ENCODE data around the gene UBC. TPM values are rescaled to one million over a fixed set of nuclear protein-coding genes. Genes with fewer than 3 reads are reported as not detected.

Gene UBC
- total and polyA plus RNA-seq, 11 donors = 811 to 2,185 (median 1,239) TPM

DNA sequence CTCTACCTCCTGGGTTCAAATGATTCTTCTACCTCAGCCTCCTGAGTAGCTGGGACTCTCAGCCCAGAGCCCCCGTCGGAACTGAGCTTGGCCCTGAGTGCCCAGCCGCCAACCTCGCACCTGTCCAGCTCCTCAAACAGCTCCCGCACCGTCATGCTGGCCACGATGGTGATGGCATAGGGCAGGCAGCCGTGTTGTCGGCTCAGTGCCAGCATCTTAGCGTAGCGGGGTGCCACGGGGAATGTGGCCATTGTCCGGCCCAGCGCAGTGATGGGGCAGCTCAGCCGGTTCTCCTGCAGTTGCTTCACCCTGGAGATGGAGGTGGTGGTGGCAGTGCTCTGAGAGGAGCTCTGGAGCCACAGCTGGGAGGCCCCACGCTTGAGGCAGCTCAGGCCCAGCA lies 42.1 kb upstream of the UBC start:
- DNase-seq (no peak), ATAC-seq (no peak)
- Histone ChIP-seq H3K4me3 (no peak overlapping the region), H3K4me1 (no peaks in the 10 kb centered on the region), H3K9me3 (no peaks in the 10 kb centered on the region), H3K27ac (no peak overlapping the region), H3K27me3 (no peaks in the 10 kb centered on the region), H3K36me3 (peaks cover 0 to 96% (median 71%) of the 10 kb centered on the region in 9 donors)
- 94 to 98% (median 96%) methylated on average over 16 of the region's 16 CpGs for WGBS, 4 donors
- intact Hi-C loops (cut with DNase I) = no loop called here
- TF ChIP-seq POLR2A (IDR thresholded peaks at IDR 0.05) = no peak
- TF ChIP-seq, protein P1, sequence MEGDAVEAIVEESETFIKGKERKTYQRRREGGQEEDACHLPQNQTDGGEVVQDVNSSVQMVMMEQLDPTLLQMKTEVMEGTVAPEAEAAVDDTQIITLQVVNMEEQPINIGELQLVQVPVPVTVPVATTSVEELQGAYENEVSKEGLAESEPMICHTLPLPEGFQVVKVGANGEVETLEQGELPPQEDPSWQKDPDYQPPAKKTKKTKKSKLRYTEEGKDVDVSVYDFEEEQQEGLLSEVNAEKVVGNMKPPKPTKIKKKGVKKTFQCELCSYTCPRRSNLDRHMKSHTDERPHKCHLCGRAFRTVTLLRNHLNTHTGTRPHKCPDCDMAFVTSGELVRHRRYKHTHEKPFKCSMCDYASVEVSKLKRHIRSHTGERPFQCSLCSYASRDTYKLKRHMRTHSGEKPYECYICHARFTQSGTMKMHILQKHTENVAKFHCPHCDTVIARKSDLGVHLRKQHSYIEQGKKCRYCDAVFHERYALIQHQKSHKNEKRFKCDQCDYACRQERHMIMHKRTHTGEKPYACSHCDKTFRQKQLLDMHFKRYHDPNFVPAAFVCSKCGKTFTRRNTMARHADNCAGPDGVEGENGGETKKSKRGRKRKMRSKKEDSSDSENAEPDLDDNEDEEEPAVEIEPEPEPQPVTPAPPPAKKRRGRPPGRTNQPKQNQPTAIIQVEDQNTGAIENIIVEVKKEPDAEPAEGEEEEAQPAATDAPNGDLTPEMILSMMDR (IDR thresholded peaks at IDR 0.05) = no peak

DNA sequence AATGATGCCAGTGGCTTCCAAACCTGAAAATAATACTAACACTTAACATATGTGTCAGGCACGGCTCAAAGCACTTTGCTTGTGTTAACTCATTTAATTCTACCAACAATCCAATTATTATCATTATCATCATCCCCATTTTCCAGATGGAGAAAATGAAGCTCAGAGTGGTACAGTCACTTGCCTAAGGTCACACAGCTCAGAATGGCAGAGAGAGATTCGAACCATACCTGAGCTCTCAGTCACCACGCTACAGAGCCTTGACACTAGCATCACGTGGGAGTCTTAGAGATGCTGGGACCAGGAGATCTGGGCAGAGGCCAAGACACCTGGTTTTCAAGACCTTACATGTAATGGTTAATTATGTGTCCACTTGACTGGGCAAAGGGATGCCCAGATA lies 40.3 kb upstream of the UBC start:
- TF ChIP-seq, protein P1 (IDR thresholded peaks at IDR 0.05) = no peak
- TF ChIP-seq POLR2A (IDR thresholded peaks at IDR 0.05) = no peak
- Histone ChIP-seq H3K27ac (no peak overlapping the region), H3K36me3 (peaks cover 0 to 98% (median 76%) of the 10 kb centered on the region in 9 donors), H3K9me3 (no peaks in the 10 kb centered on the region), H3K4me1 (no peaks in the 10 kb centered on the region), H3K4me3 (no peak overlapping the region), H3K27me3 (no peaks in the 10 kb centered on the region)
- intact Hi-C loops (cut with DNase I) = no loop called here
- DNase-seq (no peak), ATAC-seq (no peak)
- WGBS, 4 donors = 90 to 98% (median 95%) methylated on average over 4 of the region's 4 CpGs

DNA sequence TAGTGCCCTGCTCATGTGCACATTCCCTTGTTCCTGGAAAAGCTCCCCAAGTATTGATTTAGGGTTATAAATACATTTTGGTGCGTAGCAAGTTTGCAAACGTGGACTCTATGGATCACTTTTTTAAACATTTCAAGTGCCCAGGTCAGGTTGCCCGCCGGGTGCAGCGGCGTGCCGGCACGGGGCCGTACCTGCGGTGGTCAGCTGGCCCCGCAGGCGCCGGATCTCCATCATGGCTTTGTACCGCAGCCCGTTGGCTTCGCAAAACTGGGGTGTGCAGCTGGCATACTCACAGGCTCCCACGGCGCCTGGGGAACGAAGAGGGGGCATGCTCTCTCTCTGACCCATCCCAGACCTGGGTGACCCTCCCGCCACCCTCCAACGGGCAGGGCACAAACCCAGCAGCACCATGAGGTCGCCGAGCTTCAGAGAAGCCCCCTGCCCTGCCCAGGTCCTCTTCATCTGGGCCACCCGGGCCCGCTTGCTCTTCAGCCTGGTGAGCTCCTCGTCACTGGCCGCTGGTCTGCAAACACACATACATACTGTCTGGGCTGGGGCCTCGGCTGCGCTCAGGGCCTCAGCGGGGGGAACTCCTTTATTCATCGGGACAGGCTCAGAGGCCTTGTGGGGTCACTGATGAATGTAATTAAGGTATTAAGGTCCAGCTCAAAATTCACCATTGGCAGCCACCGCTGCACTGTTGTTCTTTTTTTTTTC lies 39.4 kb upstream of the UBC start:
- 93 to 96% (median 94%) methylated on average over 20 to 32 of the region's 32 CpGs for WGBS, 4 donors
- no peak overlapping the region for H3K27ac ChIP-seq
- no peak for DNase-seq
- no peaks in the 10 kb centered on the region for H3K4me1 ChIP-seq
- intact Hi-C loops (cut with DNase I) = no loop called here
- peaks cover 0 to 98% (median 76%) of the 10 kb centered on the region in 9 donors for H3K36me3 ChIP-seq
- no peaks in the 10 kb centered on the region for H3K27me3 ChIP-seq
- H3K4me3 ChIP-seq = no peak overlapping the region
- TF ChIP-seq, protein P1 (IDR thresholded peaks at IDR 0.05) = no peak
- no peak for TF ChIP-seq POLR2A (IDR thresholded peaks at IDR 0.05)
- H3K9me3 ChIP-seq = no peaks in the 10 kb centered on the region
- ATAC-seq = no peak

DNA sequence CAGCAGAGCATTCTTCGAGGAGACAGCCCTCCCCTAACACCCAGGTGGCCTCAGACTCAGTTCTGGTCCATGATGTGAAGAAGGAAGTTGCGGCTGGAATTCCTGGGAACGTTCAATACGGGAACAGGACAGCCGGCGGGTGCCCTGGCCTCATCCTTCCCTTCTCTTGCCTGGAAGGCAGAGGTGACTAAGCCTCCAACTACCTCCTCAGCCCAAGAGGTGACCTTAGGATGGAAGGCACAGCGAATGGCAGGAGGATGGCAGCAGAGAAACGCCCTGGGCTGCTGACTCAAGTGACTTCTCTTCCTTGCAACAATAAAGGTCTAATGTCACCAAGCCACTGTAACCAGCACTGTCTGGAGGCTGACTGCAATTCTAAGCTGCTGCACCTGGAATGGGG lies 38.4 kb upstream of the UBC start:
- H3K9me3 ChIP-seq = no peaks in the 10 kb centered on the region
- no peak overlapping the region for H3K27ac ChIP-seq
- 62 to 78% (median 74%) methylated on average over 4 to 8 of the region's 8 CpGs for WGBS, 4 donors
- no peaks in the 10 kb centered on the region for H3K27me3 ChIP-seq
- no peak for TF ChIP-seq POLR2A (IDR thresholded peaks at IDR 0.05)
- TF ChIP-seq, protein P1 (IDR thresholded peaks at IDR 0.05) = no peak
- intact Hi-C loops (cut with DNase I) = no loop called here
- DNase-seq = no peak
- no peak for ATAC-seq
- peaks cover 0 to 5% (median 0%) of the 10 kb centered on the region in 12 donors for H3K4me1 ChIP-seq
- H3K36me3 ChIP-seq = peaks cover 0 to 95% (median 74%) of the 10 kb centered on the region in 9 donors
- H3K4me3 ChIP-seq = no peak overlapping the region
